ENCODE measurements around the gene HGFAC.
"Not testable (repeated sequence)": the region's sequence is repeated elsewhere in the genome, so short reads cannot be mapped to it uniquely, and the experiment has no call there.

HGFAC gene

DNA sequence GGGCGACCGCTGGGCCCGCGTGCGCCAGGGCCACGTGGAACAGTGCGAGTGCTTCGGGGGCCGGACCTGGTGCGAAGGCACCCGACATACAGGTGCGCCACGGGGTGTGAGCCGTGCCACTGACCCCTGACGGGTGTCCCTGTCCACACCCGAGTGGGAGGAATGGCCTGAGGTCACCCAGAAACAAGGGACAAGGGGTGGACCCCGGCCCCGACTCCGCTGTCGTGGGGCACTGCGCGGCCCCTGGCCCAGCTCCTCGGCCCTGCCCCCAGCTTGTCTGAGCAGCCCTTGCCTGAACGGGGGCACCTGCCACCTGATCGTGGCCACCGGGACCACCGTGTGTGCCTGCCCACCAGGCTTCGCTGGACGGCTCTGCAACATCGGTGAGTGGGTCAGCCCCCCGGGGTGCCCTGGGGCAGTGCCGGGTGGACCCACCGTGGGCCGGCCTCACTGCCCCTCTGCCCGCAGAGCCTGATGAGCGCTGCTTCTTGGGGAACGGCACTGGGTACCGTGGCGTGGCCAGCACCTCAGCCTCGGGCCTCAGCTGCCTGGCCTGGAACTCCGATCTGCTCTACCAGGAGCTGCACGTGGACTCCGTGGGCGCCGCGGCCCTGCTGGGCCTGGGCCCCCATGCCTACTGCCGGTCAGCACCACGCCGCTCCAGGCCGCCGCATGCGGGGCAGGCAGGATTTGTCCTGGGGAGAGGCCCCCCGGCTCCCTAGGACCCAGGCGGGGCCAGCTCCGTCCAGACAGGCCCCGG, 2.8 kb downstream of the HGFAC start:
- DNase-seq, result peak in 1 of 5 donors; percentile 7

- no peak for DNase-seq
Measured at GRCh38 chr4:3445111-3445820, 3.5 kb downstream of the HGFAC start.

DNA sequence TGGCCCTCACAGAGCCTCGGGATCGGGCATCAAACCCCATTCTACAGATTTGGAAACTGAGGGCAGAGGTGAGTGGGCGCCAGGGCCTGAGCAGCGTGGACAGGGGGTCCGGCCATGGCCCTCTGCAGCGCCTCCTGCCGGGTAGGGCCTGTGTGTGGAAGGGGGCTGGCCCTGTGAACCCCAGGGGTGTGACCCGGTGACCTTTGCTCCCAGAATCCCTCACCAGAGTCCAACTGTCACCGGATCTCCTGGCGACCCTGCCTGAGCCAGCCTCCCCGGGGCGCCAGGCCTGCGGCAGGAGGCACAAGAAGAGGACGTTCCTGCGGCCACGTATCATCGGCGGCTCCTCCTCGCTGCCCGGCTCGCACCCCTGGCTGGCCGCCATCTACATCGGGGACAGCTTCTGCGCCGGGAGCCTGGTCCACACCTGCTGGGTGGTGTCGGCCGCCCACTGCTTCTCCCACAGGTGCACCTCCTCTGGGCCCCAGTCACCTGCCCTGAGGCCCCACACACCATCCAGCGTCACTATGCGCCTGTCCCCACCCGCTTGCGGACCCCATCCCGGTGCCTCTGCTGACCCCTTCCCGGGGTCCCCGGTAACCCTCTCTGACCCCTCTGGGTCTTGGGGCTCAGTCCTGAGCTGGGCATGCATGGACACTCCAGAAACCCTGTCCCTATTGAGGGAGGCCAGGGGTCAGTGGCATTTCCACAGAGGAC, 4.2 kb downstream of the HGFAC start:
- no peak for DNase-seq

- no peak for DNase-seq
Measured at GRCh38 chr4:3446631-3447320, 5.0 kb downstream of the HGFAC start.

GRCh38 chr4:3447431-3448395, 5.9 kb downstream of the HGFAC start:
- no peak for DNase-seq

DNA sequence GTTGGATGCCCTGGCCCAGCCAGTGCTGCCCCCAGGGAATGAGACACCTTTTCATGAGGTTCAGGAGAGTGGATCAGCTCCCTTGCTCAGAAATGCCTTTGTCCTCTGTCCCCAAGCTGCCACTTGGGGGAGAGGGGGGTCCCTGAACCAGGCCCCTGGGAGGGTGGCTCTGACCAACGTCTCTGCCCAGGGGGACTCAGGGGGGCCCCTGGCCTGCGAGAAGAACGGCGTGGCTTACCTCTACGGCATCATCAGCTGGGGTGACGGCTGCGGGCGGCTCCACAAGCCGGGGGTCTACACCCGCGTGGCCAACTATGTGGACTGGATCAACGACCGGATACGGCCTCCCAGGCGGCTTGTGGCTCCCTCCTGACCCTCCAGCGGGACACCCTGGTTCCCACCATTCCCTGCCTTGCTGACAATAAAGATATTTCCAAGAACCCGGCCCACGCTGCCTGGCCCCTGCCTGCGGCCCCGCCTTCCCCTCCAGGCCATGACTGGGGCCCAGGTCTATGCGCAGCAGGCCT, 7.3 kb downstream of the HGFAC start:
- DNase-seq, result no peak

DNA sequence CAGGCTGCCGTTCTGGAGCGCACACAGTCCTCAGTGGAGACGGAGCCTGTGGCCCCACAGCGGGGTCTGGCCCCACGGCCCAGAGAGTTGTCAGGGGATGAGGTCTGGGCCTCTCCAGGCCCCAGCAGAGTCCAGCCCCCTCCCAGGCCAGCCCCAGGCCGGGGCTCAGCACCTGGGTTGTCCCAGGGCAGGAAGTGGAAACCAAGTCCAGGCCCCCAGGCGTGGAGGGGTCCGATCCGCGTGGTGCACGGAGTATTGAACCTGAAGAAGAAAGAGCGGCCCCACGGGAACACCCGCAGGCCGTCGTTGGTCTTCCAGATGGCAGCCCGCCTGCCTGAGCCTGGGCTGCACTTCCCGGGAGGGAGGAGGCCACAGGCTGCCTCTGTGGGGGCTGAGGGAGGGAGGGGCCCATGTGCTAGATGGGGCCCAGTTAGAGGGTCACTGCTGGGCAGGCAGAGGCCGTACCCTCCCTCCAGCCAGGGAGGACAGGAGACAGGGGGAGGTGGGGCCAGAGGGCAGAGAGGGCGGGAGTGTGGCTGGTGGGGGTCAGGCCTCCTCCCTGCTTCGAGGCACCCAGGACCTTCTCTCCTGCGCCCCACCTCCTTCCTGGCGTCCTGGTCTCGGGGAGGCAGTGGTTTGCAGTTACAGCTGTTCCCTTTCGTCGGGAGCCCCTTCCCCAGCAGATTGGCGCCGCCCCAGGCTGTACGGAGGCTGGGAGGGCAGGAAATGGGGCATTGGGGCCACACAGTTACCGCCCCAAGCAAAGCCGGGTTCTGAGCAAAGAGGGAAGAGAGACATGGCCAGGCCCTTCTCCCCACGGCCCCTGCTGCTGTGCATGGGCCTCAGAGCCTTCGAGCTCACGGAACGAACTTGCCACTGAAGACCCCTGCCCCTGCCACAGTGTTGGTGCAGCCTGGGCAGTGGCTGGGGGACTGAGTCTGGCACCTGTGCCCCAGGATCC, 8.1 kb downstream of the HGFAC start:
- no peak for DNase-seq

- DNase-seq, result no peak
Measured at GRCh38 chr4:3450643-3451042, 8.9 kb downstream of the HGFAC start.

- DNase-seq, result no peak
Measured at GRCh38 chr4:3451956-3452355, 10.2 kb downstream of the HGFAC start.

DNA sequence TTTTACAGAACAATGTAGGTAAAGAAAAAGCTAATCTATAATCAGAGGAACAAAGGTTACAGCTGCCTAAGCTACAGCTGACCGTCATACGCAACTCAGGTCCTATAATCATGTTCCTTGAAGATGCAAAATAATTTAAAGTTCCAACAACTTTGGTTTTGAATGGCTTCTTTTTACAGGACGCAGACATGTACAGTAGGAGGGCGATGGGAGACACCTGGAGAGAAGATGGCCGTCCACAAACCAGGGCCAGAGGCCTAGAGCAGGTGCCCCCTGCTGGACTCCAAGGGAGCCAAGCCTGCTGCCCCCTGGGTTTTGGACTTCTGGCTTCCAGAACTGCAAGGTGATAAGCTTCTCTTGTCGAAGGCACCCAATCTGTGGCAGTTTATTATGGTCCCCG, 10.6 kb downstream of the HGFAC start:
- no peak for DNase-seq

DNA sequence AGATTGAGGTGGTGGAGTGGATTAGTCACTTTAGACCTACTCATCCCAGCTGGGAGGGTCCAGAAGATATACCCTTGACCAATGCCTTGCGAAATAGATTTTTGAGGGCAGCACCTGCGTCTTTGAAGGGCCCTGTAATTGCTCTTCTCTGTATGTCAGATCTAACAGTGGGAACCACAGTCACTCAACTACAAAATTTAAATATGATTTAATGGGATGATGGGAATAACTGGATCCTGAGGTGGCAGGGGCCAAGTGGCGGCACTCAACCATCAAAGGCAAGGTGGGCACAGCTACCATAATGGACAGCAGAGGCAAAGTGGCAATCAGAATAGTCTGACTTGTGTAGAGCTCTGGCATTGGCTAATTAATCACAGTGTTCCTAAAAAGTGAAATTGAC, 13.8 kb downstream of the HGFAC start:
- not testable (repeated sequence) for DNase-seq

GRCh38 chr4:3458371-3458770, 16.6 kb downstream of the HGFAC start:
- DNase-seq, result no peak

- not testable (repeated sequence) for DNase-seq
Measured at GRCh38 chr4:3459156-3459555, 17.4 kb downstream of the HGFAC start.

GRCh38 chr4:3460926-3461325, 19.2 kb downstream of the HGFAC start:
- no peak for DNase-seq

DNA sequence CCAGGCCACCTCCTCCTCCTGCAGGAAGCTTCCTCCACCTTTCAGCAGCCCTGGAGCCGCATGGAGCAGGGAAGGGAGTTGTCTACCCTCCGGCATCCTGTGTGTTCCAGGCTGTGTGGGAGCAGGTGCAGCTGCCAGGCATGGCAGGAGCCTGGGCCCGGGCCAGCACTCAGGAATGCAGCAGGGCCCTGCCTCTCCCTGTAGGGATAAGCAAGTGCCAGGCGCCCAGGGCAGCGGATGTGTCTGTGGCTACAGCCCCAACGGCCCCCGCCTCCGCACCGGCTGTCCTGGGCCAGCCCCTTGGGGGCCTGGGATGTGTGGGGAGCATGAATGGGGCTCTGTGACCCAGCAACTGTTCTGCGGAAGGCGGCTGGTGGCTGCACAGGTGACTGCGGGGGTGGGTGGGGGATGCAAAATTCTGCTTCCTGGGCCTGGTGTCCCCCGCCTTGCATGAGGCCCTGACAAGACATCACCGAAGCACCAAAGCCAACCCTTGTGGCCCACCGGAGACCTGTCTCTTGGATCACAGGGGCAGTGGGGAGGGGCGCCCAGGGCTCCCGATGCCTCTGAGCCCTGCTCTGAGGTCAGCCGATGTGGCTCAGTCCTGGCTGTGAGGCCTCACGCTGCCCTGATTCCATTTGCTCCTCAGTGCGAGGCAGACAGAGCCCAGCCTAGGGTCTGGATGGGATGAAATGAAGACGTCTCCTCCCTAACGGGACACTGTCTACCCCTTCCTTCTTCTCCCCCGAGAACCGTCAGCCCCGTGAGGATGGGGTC, 19.9 kb downstream of the HGFAC start:
- no peak for DNase-seq

DNA sequence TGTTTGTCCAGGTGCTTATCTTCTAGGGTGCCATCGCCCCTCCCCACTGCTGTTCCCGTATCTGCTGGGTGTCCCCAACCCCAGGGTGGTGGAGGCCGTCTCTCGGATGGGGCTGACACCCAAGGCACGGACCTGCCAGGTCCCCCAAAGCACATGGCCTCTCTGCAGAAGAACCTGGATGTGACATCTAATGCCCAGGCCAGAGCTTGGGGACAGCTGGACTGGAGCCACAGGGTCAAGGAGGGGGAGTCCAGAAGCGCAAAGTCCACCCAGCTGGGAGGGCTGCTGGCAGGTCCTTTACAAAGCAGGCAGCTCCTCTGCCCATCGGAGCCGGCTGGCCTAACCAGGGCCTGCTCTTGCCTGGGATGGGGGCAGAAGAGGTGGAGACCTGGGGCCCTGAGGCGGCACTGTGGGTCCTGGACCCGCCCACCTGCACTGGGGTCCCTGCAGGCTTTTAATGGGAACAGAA, 20.6 kb downstream of the HGFAC start:
- no peak for DNase-seq

GRCh38 chr4:3462790-3463415, 21.1 kb downstream of the HGFAC start, which contains the start of gene DOK7:
DOK7 (plus strand) TSS chr4:3463306; CDS start chr4:3463376, 70 bp downstream.
- no peak for DNase-seq

DNA sequence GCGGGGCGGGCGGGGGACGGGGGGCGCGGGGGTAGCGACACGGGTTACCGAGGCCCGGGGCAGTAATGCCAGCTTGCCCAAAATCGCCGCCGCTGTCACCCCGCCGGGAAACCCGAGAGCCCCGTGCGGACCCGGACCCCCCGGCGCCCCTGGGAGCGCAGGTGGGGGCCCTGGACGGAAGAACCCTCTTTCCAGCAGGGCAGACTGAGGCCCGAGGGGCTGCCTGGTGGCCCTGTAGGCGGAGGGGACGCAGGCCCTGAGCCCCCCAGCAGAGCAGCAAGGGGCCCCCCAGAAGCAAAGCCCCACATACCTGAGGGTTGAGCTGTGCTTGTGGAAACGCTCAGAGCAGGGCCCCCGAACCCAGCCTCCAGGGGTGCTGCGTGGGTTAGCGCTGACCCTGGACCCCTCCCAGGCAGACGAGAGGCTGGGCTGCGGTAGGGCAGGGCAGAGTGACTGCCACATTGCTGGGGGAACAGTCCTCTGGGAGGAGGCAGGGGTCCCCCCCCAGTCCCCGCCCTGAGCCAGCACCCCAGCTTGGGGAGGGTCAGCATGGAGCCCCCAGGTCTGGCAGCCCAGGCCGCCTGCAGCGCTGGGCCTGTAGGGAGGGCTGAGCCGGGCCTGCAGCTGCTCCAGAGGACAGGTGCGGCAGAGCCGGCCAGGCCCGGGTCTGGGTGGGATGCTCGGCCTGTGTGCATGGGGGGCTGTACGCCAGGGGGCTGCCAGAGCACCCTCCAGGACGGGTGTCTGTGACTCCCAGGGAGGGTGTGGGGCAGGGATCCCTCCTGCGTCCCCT, 22.0 kb downstream of the HGFAC start:
- no peak for DNase-seq
